K562 (cell line): ENCODE data around the gene CRIM1. TPM values are rescaled to one million over a fixed set of nuclear protein-coding genes. Genes with fewer than 3 reads are reported as not detected.

Experiments
- ATAC-seq: fragments of 200-7000 bp; cut with Tn5 transposase; 3 replicates; pipeline ENCODE4 v1.9.1; 2020; ENCODE audit warnings: moderate library complexity
- BruUV-seq: library from RNA; stranded (reverse); fragments of 400-500 nt; replicated peaks from 2 replicates; lab custom pipeline; 2021; lab: Mats Ljungman, UMichigan
- CTCF ChIA-PET: fragments of 300-600 bp; formaldehyde crosslinking; extraction: SDS; loops from one replicate; lab custom pipeline; 2021; ENCODE audit warnings: low intra/inter-chr PET ratio; lab: Yijun Ruan, JAX
- POLR2A ChIA-PET: fragments of 300-600, 350-650 bp; sonication (Branson Sonifier 250); formaldehyde crosslinking; extraction: SDS; loops from one replicate; lab custom pipeline; 2021; ENCODE audit warnings: antibody characterized with exemption, inconsistent platforms; lab: Yijun Ruan, JAX
- DNase-seq, 4 experiments: peaks; one replicate each; pipeline versions ENCODE4 v3.0.0 to v3.0.0-alpha.2; 2011 to 2018; ENCODE audit warnings: low spot score in 3 of 4, mixed read lengths in 3 of 4; ENCODE audit errors: extremely low read depth in 1 of 4
- FAIRE-seq: peaks from 2 replicates; lab custom pipeline; 2011; peaks lifted over from hg19 to GRCh38; lab: Jason Lieb, UNC
- H2AFZ ChIP-seq: 2 replicates; pipeline ENCODE4 v1.6.0; 2011; ENCODE audit warnings: low read depth, low read length, control low read depth, inconsistent platforms
- H3K27ac ChIP-seq: fragments of 200-600 bp; 3 replicates; pipeline ENCODE4 v1.8.0; 2011; ENCODE audit warnings: low read depth, mild to moderate bottlenecking, control low read depth, inconsistent platforms, low read length, moderate library complexity, mixed read lengths; ENCODE audit errors: extremely low read depth
- H3K27me3 ChIP-seq, 2 experiments: fragments of 300-600 bp in 1 of 2; 2 replicates in 1 of 2; 3 replicates in 1 of 2; pipeline versions ENCODE4 v1.6.0 to v1.8.0; 2011; ENCODE audit warnings: inconsistent platforms in 2 of 2, low read length in 2 of 2, mild to moderate bottlenecking in 1 of 2, mixed read lengths in 1 of 2, moderate library complexity in 1 of 2; ENCODE audit not compliant: control insufficient read depth in 2 of 2, insufficient read depth in 2 of 2
- H3K36me3 ChIP-seq: fragments of 300-600 bp; 3 replicates; pipeline ENCODE4 v1.8.0; 2011; ENCODE audit warnings: mild to moderate bottlenecking, low read length, inconsistent platforms; ENCODE audit not compliant: control insufficient read depth, insufficient read depth
- H3K4me1 ChIP-seq, 2 experiments: fragments of 200-600 bp in 1 of 2; replicated peaks in 1 of 2; 2 replicates in 1 of 2; 3 replicates in 1 of 2; pipeline versions ENCODE4 v1.5.1 to v1.8.0; 2011; ENCODE audit warnings: inconsistent platforms in 2 of 2, low read length in 2 of 2, mild to moderate bottlenecking in 1 of 2, mixed read lengths in 1 of 2, moderate library complexity in 1 of 2; ENCODE audit not compliant: control insufficient read depth in 2 of 2, insufficient read depth in 2 of 2
- H3K4me2 ChIP-seq: 2 replicates; pipeline ENCODE4 v1.6.1; 2011; ENCODE audit warnings: low read length, control low read depth, inconsistent platforms, mixed read lengths; ENCODE audit not compliant: insufficient read depth
- H3K4me3 ChIP-seq: fragments of 200-600 bp; sonication (generic), shearing (Covaris generic); 2 replicates; pipeline ENCODE4 v1.5.1; 2016; ENCODE audit warnings: control low read depth, inconsistent platforms
- H3K79me2 ChIP-seq: fragments of 200-600 bp; 3 replicates; pipeline ENCODE4 v1.8.0; 2011; ENCODE audit warnings: low read length, inconsistent platforms; ENCODE audit not compliant: control insufficient read depth, insufficient read depth
- H3K9ac ChIP-seq, 2 experiments: 2 replicates each; pipeline versions ENCODE4 v1.6.0 to v1.6.1; 2011; ENCODE audit warnings: low read depth in 2 of 2, low read length in 2 of 2, control low read depth in 1 of 2, inconsistent platforms in 1 of 2, mild to moderate bottlenecking in 1 of 2, mixed read lengths in 1 of 2; ENCODE audit not compliant: insufficient read depth in 1 of 2
- H3K9me1 ChIP-seq: one replicate; pipeline ENCODE4 v1.6.0; 2011; ENCODE audit warnings: inconsistent platforms, mild to moderate bottlenecking, low read length, moderate library complexity; ENCODE audit not compliant: control insufficient read depth, insufficient read depth
- H3K9me3 ChIP-seq: replicated peaks from 2 replicates; pipeline ENCODE4 v1.5.1; 2011; ENCODE audit warnings: low read depth, low read length, inconsistent platforms; ENCODE audit not compliant: control insufficient read depth, insufficient read depth
- H4K20me1 ChIP-seq: replicated peaks from 2 replicates; pipeline ENCODE4 v1.6.1; 2011; ENCODE audit warnings: low read length, inconsistent platforms, mixed read lengths; ENCODE audit not compliant: control insufficient read depth, insufficient read depth
- AFF4 ChIP-seq: sonication (generic); formaldehyde crosslinking; IDR thresholded peaks from 2 replicates; pipeline ENCODE4 v1.8.0; 2023; ENCODE audit warnings: mild to moderate bottlenecking, missing genetic modification reagents
- BRD9 ChIP-seq: fragments of 450-650 bp; IDR thresholded peaks from 2 replicates; pipeline ENCODE4 v1.6.1; 2018; ENCODE audit warnings: low read depth; ENCODE audit not compliant: partially characterized antibody
- C11orf30 ChIP-seq: fragments of 450-650 bp; IDR thresholded peaks from 2 replicates; pipeline ENCODE4 v1.6.1; 2016; ENCODE audit warnings: low read depth, mild to moderate bottlenecking
- CAMTA2 ChIP-seq: fragments of 250-450 bp; sonication (Bioruptor Pico); conservative IDR thresholded peaks from 2 replicates; pipeline ENCODE4 v1.5.1; 2022
- CBX1 ChIP-seq: sonication (generic); IDR thresholded peaks from 2 replicates; pipeline ENCODE4 v1.6.1; 2016; ENCODE audit warnings: antibody characterized with exemption, low read depth, mild to moderate bottlenecking
- ETV1 ChIP-seq: fragments of 450-650 bp; conservative IDR thresholded peaks from 2 replicates; pipeline ENCODE4 v1.6.1; 2016; ENCODE audit warnings: missing genetic modification characterization, control low read depth, low read depth, missing compliant biosample characterization
- FOSL1 ChIP-seq: fragments of 200-800 bp; sonication (Bioruptor generic); conservative IDR thresholded peaks from 2 replicates; pipeline ENCODE4 v1.6.1; 2016; ENCODE audit warnings: missing genetic modification characterization, missing compliant biosample characterization
- LARP7 ChIP-seq: fragments of 450-650 bp; IDR thresholded peaks from 2 replicates; pipeline ENCODE4 v1.6.1; 2016
- MAFF ChIP-seq: IDR thresholded peaks from 2 replicates; pipeline ENCODE4 v1.6.1; 2012; ENCODE audit warnings: low read length, improper control_type of control experiment
- MAFG ChIP-seq: fragments of 450-650 bp; conservative IDR thresholded peaks from 2 replicates; pipeline ENCODE4 v1.6.1; 2016; ENCODE audit warnings: missing genetic modification characterization, missing compliant biosample characterization
- NFRKB ChIP-seq: fragments of 450-650 bp; IDR thresholded peaks from 2 replicates; pipeline ENCODE4 v1.6.1; 2016; ENCODE audit warnings: low read depth
- POU5F1 ChIP-seq: fragments of 150-350 bp; IDR thresholded peaks from 2 replicates; pipeline ENCODE4 v1.6.1; 2014; ENCODE audit warnings: borderline replicate concordance, low read length, low read depth, mild to moderate bottlenecking; ENCODE audit not compliant: partially characterized antibody
- PRMT5 ChIP-seq: sonication (generic); formaldehyde crosslinking; IDR thresholded peaks from 2 replicates; pipeline ENCODE4 v1.5.0; 2020; ENCODE audit warnings: missing genetic modification reagents
- SIX5 ChIP-seq, 2 experiments: IDR thresholded peaks; 2 replicates each; pipeline ENCODE4 v1.6.1; 2011; ENCODE audit warnings: low read length in 2 of 2, borderline replicate concordance in 1 of 2, low read depth in 1 of 2, mild to moderate bottlenecking in 1 of 2, moderate library complexity in 1 of 2; ENCODE audit not compliant: insufficient read depth in 1 of 2
- TSC22D4 ChIP-seq: fragments of 450-650 bp; IDR thresholded peaks from 2 replicates; pipeline ENCODE4 v1.6.1; 2016; ENCODE audit warnings: missing genetic modification characterization, missing biosample characterization, control low read depth
- ZC3H8 ChIP-seq: fragments of 450-650 bp; IDR thresholded peaks from 2 replicates; pipeline ENCODE4 v1.6.1; 2017
- ZNF175 ChIP-seq: fragments of 200-800 bp; sonication (Bioruptor generic); IDR thresholded peaks from 2 replicates; pipeline ENCODE4 v1.6.1; 2016; ENCODE audit warnings: low read depth, mild to moderate bottlenecking, missing genetic modification characterization, missing compliant biosample characterization
- ZNF274 ChIP-seq: IDR thresholded peaks from 2 replicates; pipeline ENCODE4 v1.6.1; 2011; ENCODE audit warnings: low read depth, mild to moderate bottlenecking, low read length, moderate library complexity, borderline replicate concordance
- ZNF316 ChIP-seq: fragments of 450-650 bp; IDR thresholded peaks from 2 replicates; pipeline ENCODE4 v1.6.1; 2016
- ZNF354B ChIP-seq: fragments of 250-450 bp; sonication (Bioruptor Pico); IDR thresholded peaks from 2 replicates; pipeline ENCODE4 v1.4.0; 2020
- ZNF644 ChIP-seq: fragments of 200-800 bp; sonication (Bioruptor generic); IDR thresholded peaks from 2 replicates; pipeline ENCODE4 v1.6.1; 2016; ENCODE audit warnings: low read depth, missing genetic modification characterization, missing compliant biosample characterization
- ZNF696 ChIP-seq: fragments of 250-450 bp; sonication (Bioruptor Pico); conservative IDR thresholded peaks from 2 replicates; pipeline ENCODE4 v1.4.0; 2020; ENCODE audit warnings: mild to moderate bottlenecking, moderate library complexity
- ZSCAN29 ChIP-seq: fragments of 450-650 bp; IDR thresholded peaks from 2 replicates; pipeline ENCODE4 v1.6.1; 2017
- WGBS: fragments of 100-300 bp; shearing (Covaris generic); methylation state at CpG from one replicate; pipeline ENCODE4 v1.1.6; 2016; ENCODE audit warnings: low coverage, mixed read lengths; ENCODE audit not compliant: insufficient coverage; ENCODE audit errors: missing lambda C conversion rate; 5-methylcytosine and 5-hydroxymethylcytosine counted together
- in situ Hi-C: fragments of 300-500 bp; cut with MboI; formaldehyde crosslinking; loops from 4 replicates; pipeline ENCODE4 v1.15.0; 2018; ENCODE audit warnings: inconsistent platforms, mixed read lengths
- intact Hi-C: fragments of 100-400 bp; cut with micrococcal nuclease; formaldehyde crosslinking; loops from 2 replicates; pipeline ENCODE4 v1.14.2; 2022
- polyA plus RNA-seq, 8 experiments: library from polyadenylated mRNA; depleted of rRNA in 4 of 8; stranded (reverse) in 5 of 8; unstranded in 3 of 8; fragments of >200 nt; fragmentation: Nextera tagmentation in 2 of 8; fragmentation: Illumina TruSeq in 1 of 8; extraction: Ambion mirVana in 2 of 8; extraction: Trizol in 1 of 8; gene quantifications; 2 replicates each; pipeline versions ENCODE4 v1.2.1 to v1.2.3, GENCODE V29; 2011 to 2014; ENCODE audit warnings: inconsistent platforms in 1 of 8, missing spikeins in 1 of 8
- total RNA-seq, 7 experiments: library from RNA; depleted of rRNA in 6 of 7; stranded (reverse); fragments of >200 nt in 6 of 7; fragmentation: Illumina TruSeq in 2 of 7; extraction: Trizol in 2 of 7; gene quantifications; 2 replicates each; pipeline versions ENCODE4 v1.2.1 to v1.2.3, GENCODE V29; 2011 to 2021; ENCODE audit warnings: low replicate concordance in 1 of 7

Gene CRIM1
- total and polyA plus RNA-seq, 9 of the 15 experiments (the other 6 are each of a cell fraction or from before 2014, with no cell fraction given), result 0.01 to 0.36 (median 0.06) TPM; not detected in 1

GRCh38 chr2:36573165-36573564, 217.6 kb downstream of the CRIM1 start (continued):
- TF ChIP-seq CBX1 (no peak), ZNF644 (tag) (no peak), ZNF354B (no peak), LARP7 (no peak)

GRCh38 chr2:36574560-36574959, 219.0 kb downstream of the CRIM1 start:
- Histone ChIP-seq H4K20me1 (no peaks in the 10 kb centered on the region), H2AFZ (no peak overlapping the region), H3K27ac (no peak overlapping the region), H3K4me3 (no peak overlapping the region), H3K9me1 (no peaks in the 10 kb centered on the region), H3K4me2 (no peak overlapping the region), H3K79me2 (no peaks in the 10 kb centered on the region), H3K9ac (no peak overlapping the region), H3K36me3 (peaks cover 30% of the 10 kb centered on the region), H3K4me1 (no peaks in the 10 kb centered on the region), H3K9me3 (no peaks in the 10 kb centered on the region), H3K27me3 (no peaks in the 10 kb centered on the region)
- CTCF ChIA-PET, result no interaction called here
- in situ Hi-C loops, result no loop called here
- no TSS peak for BruUV-seq
- no peak; the same call in 2 of the 3 replicates for ATAC-seq
- intact Hi-C loops, result no loop called here
- no peak for FAIRE-seq
- POLR2A ChIA-PET, result no interaction called here
- WGBS, result 78% methylated on average over 2 of the region's 2 CpGs
- DNase-seq, result no peak
- no peak for TF ChIP-seq SIX5 (IDR thresholded peaks at IDR 0.05; ENCODE audit: borderline replicate concordance in 1 of 2, insufficient read depth in 1 of 2, low read depth in 1 of 2, low read length in 2 of 2)
- no peak for TF ChIP-seq CAMTA2 (CRISPR knock-in tag)
- TF ChIP-seq POU5F1, result no peak
- no peak for TF ChIP-seq ZNF354B
- no peak for TF ChIP-seq FOSL1 (tag)
- peak; percentile 78 for TF ChIP-seq ZNF316
- TF ChIP-seq PRMT5 (CRISPR knock-in tag), result no peak
- TF ChIP-seq ZNF274, result no peak
- no peak for TF ChIP-seq ETV1 (tag)
- TF ChIP-seq BRD9, result no peak
- no peak for TF ChIP-seq AFF4
- TF ChIP-seq ZSCAN29, result no peak
- TF ChIP-seq MAFF, result peak; percentile 28; the same call in 1 of the 2 replicates
- TF ChIP-seq ZNF696, result no peak
- peak; percentile 33; the same call in 1 of the 2 replicates for TF ChIP-seq C11orf30
- peak; percentile 52 for TF ChIP-seq MAFG (tag)
- no peak for TF ChIP-seq ZC3H8
- no peak for TF ChIP-seq NFRKB
- TF ChIP-seq ZNF175, result no peak
- TF ChIP-seq TSC22D4 (tag), result no peak
